K562 (cell line): ENCODE data around the gene ABAT.

Experiments used
- NCOA6 ChIP-seq: fragments of 450-650 bp; IDR thresholded peaks from 2 replicates; pipeline ENCODE4 v1.6.1; 2017; ENCODE audit warnings: mild to moderate bottlenecking
- TF ChIP-seq, protein P1 (sequence below), 3 experiments: IDR thresholded peaks in 2 of 3; conservative IDR thresholded peaks in 1 of 3; 2 replicates each; pipeline ENCODE4 v1.5.1; 2011 to 2012; ENCODE audit warnings: low read length in 3 of 3, mild to moderate bottlenecking in 3 of 3, control low read depth in 2 of 3, improper control_type of control experiment in 1 of 3, inconsistent platforms in 1 of 3, low read depth in 1 of 3, mixed read lengths in 1 of 3, moderate library complexity in 1 of 3; ENCODE audit not compliant: insufficient read depth in 2 of 3

- TF ChIP-seq, protein P1, sequence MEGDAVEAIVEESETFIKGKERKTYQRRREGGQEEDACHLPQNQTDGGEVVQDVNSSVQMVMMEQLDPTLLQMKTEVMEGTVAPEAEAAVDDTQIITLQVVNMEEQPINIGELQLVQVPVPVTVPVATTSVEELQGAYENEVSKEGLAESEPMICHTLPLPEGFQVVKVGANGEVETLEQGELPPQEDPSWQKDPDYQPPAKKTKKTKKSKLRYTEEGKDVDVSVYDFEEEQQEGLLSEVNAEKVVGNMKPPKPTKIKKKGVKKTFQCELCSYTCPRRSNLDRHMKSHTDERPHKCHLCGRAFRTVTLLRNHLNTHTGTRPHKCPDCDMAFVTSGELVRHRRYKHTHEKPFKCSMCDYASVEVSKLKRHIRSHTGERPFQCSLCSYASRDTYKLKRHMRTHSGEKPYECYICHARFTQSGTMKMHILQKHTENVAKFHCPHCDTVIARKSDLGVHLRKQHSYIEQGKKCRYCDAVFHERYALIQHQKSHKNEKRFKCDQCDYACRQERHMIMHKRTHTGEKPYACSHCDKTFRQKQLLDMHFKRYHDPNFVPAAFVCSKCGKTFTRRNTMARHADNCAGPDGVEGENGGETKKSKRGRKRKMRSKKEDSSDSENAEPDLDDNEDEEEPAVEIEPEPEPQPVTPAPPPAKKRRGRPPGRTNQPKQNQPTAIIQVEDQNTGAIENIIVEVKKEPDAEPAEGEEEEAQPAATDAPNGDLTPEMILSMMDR (IDR thresholded peaks at IDR 0.05 in 2 of 3, conservative IDR thresholded peaks at IDR 0.05 in 1 of 3; ENCODE audit: insufficient read depth in 2 of 3, low read depth in 1 of 3, low read length in 3 of 3), result no peak
- no peak for TF ChIP-seq NCOA6
Measured at GRCh38 chr16:8777217-8777616, 102.8 kb downstream of the ABAT start.
